Thoracic aorta (tissue), 2 donors: ENCODE measurements around the gene PCNX2. TPM values are rescaled to one million over a fixed set of nuclear protein-coding genes. Genes with fewer than 3 reads are reported as not detected.

Experiments
- ATAC-seq: fragments of 150-250 bp; one replicate; pipeline ENCODE4 v1.8.0; 2017; ENCODE audit warnings: low read depth; ENCODE audit not compliant: insufficient number of reproducible peaks, low FRiP score
- DNase-seq: peaks from one replicate; pipeline ENCODE4 v3.0.0-alpha.2; 2020; ENCODE audit warnings: low spot score
- H3K27ac ChIP-seq, 2 donors: fragments of 200-600 bp; sonication (generic); 1 replicate in 1 of 2; 2 replicates in 1 of 2; pipeline ENCODE4 v1.5.1; 2016; ENCODE audit warnings: mild to moderate bottlenecking in 2 of 2, moderate library complexity in 2 of 2
- H3K27me3 ChIP-seq: fragments of 200-600 bp; sonication (generic); replicated peaks from 2 replicates; pipeline ENCODE4 v1.6.0; 2016; ENCODE audit warnings: mild to moderate bottlenecking; ENCODE audit not compliant: insufficient read depth
- H3K36me3 ChIP-seq: fragments of 200-600 bp; sonication (generic); one replicate; pipeline ENCODE4 v1.5.1; 2016
- H3K4me1 ChIP-seq, 2 donors: fragments of 200-600 bp; sonication (generic); 1 replicate in 1 of 2; 2 replicates in 1 of 2; pipeline versions ENCODE4 v1.5.1 to v1.6.0; 2016; ENCODE audit warnings: low read depth in 2 of 2, mild to moderate bottlenecking in 1 of 2; ENCODE audit not compliant: control insufficient read depth in 1 of 2
- H3K4me3 ChIP-seq: fragments of 200-600 bp; sonication (generic); 2 replicates; pipeline ENCODE4 v1.5.1; 2016; ENCODE audit warnings: mild to moderate bottlenecking
- H3K9me3 ChIP-seq: fragments of 200-600 bp; sonication (generic); 2 replicates; pipeline ENCODE4 v1.5.1; 2016
- total RNA-seq, 2 donors: library from RNA; depleted of rRNA; stranded (reverse); fragments of >200 nt; gene quantifications; one replicate each; pipeline versions ENCODE4 v1.1.0 to v1.2.3, GENCODE V29; 2016
- TF ChIP-seq, protein P1 (sequence below): fragments of 200-600 bp; sonication (generic); IDR thresholded peaks from one replicate; pipeline ENCODE4 v1.5.1; 2019; ENCODE audit warnings: antibody characterized with exemption

PCNX2 gene
- total RNA-seq, 2 donors from 2014 or later: 13.6 to 14.8 TPM

DNA sequence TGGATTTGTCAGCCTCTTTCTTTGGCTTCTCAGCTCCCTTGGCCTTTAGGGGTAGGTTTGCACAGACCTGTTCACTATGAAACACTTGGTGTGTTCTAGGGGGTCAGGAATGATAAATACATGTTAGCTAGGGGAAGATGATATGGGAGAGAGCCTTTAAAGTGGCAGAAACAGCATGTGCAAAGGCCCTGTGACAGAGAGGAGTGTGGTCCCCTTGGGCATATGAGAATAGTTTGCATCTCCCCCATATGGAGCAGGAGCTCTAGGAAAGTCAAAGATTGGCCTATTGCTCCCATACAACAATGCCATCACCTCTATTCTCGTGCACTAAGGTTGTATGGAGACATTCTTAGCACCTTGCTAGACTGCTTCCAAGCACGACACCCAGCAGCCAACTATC is 355.8 kb downstream of the PCNX2 start:
- Histone ChIP-seq H3K27me3 (no peaks in the 10 kb centered on the region), H3K9me3 (no peaks in the 10 kb centered on the region), H3K4me1 (no peaks in the 10 kb centered on the region), H3K27ac (no peak overlapping the region), H3K36me3 (no peaks in the 10 kb centered on the region), H3K4me3 (no peak overlapping the region)
- TF ChIP-seq, protein P1, sequence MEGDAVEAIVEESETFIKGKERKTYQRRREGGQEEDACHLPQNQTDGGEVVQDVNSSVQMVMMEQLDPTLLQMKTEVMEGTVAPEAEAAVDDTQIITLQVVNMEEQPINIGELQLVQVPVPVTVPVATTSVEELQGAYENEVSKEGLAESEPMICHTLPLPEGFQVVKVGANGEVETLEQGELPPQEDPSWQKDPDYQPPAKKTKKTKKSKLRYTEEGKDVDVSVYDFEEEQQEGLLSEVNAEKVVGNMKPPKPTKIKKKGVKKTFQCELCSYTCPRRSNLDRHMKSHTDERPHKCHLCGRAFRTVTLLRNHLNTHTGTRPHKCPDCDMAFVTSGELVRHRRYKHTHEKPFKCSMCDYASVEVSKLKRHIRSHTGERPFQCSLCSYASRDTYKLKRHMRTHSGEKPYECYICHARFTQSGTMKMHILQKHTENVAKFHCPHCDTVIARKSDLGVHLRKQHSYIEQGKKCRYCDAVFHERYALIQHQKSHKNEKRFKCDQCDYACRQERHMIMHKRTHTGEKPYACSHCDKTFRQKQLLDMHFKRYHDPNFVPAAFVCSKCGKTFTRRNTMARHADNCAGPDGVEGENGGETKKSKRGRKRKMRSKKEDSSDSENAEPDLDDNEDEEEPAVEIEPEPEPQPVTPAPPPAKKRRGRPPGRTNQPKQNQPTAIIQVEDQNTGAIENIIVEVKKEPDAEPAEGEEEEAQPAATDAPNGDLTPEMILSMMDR: no peak
- ATAC-seq (no peak), DNase-seq (no peak)

- Histone ChIP-seq H3K9me3 (no peaks in the 10 kb centered on the region), H3K36me3 (no peaks in the 10 kb centered on the region), H3K27me3 (no peaks in the 10 kb centered on the region), H3K4me3 (no peak overlapping the region), H3K27ac (no peak overlapping the region), H3K4me1 (no peaks in the 10 kb centered on the region)
- DNase-seq (no peak), ATAC-seq (no peak)
- TF ChIP-seq, protein P1: no peak
These were observed 356.6 kb downstream of the PCNX2 start for GRCh38 chr1:232938926-232939325.

GRCh38 chr1:232937741-232938375 is 357.7 kb downstream of the PCNX2 start:
- Histone ChIP-seq H3K36me3 (no peaks in the 10 kb centered on the region), H3K4me1 (no peaks in the 10 kb centered on the region), H3K27me3 (no peaks in the 10 kb centered on the region), H3K27ac (no peak overlapping the region), H3K4me3 (no peak overlapping the region), H3K9me3 (no peaks in the 10 kb centered on the region)
- ATAC-seq: no peak
- TF ChIP-seq, protein P1: no peak
- DNase-seq: no peak

GRCh38 chr1:232936941-232937340 is 358.6 kb downstream of the PCNX2 start:
- Histone ChIP-seq H3K4me1 (no peaks in the 10 kb centered on the region), H3K27ac (no peak overlapping the region), H3K36me3 (no peaks in the 10 kb centered on the region), H3K4me3 (no peak overlapping the region), H3K9me3 (no peaks in the 10 kb centered on the region), H3K27me3 (no peaks in the 10 kb centered on the region)
- no peak for ATAC-seq
- TF ChIP-seq, protein P1: no peak
- DNase-seq: no peak

Other genes with a start within 250 kb of the PCNX2 start
- gene MAP3K21, start 32.0 kb upstream of the PCNX2 start, total RNA-seq: 1 to 10 TPM in 1 of 2 donors, under 1 TPM in 1; 0.14 to 2.8 TPM